ENCODE data around the gene RCC1.
"Not testable (repeated sequence)": the region's sequence is repeated elsewhere in the genome, so short reads cannot be mapped to it uniquely, and the experiment has no call there.

RCC1 gene

DNA sequence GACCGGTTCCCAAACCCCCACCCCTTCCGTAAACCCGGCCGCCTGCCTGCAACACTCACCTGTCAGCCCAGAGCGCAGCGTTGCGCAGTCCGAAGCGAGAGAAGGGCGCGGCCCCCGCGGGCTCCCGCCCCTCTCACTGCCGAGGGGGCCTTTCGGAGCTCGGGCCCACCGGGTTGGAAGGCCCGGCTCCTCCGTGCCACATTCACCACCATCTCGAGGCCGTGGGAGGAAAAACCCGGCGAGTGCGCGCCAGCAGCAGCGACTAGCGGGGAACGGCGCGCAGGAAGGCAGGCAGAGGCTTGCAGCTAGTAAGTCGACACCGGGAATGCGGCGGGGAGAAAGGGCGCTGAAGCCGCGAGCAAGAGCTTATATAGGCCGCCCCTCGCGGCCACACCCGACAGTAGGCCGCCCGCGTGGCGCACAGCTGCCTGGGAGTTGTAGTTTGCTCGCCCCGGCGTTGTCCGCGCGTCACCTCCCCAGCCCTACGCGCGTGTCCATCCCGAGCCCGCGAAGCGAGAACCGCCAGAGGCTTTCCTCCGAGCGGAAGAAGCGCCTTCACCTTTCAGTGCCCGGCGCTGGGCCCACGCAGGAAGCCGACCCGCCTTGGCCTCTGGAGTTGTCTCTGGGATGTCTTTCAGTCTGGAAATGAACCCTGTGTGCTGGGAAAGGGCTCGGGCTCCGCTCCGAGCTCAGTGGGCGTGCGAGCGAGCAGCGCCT, 75.8 kb downstream of the RCC1 start:
- POLR2A ChIA-PET = interaction anchor here (0.5 to 2.9 kb wide), 23 partner anchors 9 to 347 kb away, joined by 3 to 22 read pairs (median 5); partner anchors contain the start of genes RAB42, RCC1, RNU11 and TAF12
- H3K4me3 ChIP-seq (ENCODE audit: control insufficient read depth in 1 of 7, extremely low read depth in 1 of 7, insufficient read depth in 4 of 7, low read depth in 2 of 7, low read length in 6 of 7) = peak overlapping the region; percentile 65 to 99 (median 87)
- peak overlapping the region; percentile 80 to 94 for H3K27ac ChIP-seq (ENCODE audit: insufficient read depth in 1 of 2, low read depth in 1 of 2, low read length in 2 of 2, poor library complexity in 1 of 2, severe bottlenecking in 2 of 2)
- H3K36me3 ChIP-seq (ENCODE audit: control insufficient read depth in 4 of 4, insufficient read depth in 4 of 4, low read length in 3 of 4) = peaks cover 10 to 40% (median 27%) of the 10 kb centered on the region in 4 experiments
- CTCF ChIA-PET = interaction anchor here (0.9 to 4.3 kb wide), 9 partner anchors 9 to 172 kb away, joined by 3 to 27 read pairs (median 7); partner anchors contain the start of gene TRNAU1AP
- under 1% methylated on average over 70 of the region's 75 CpGs for WGBS (ENCODE audit: insufficient coverage)
- H3K4me1 ChIP-seq (ENCODE audit: control extremely low read depth in 1 of 4, control insufficient read depth in 4 of 4, insufficient read depth in 4 of 4, low read length in 3 of 4) = peaks cover 12 to 29% (median 28%) of the 10 kb centered on the region in 4 experiments
- DNase-seq = peak; percentile 93 to 96 (median 96)
- no peaks in the 10 kb centered on the region for H3K9me3 ChIP-seq (ENCODE audit: control extremely low read depth in 1 of 5, control insufficient read depth in 4 of 5, insufficient read depth in 2 of 5, low read depth in 1 of 5, low read length in 4 of 5)
- no peaks in the 10 kb centered on the region for H3K27me3 ChIP-seq (replicated peaks in 2 of 5; ENCODE audit: control insufficient read depth in 4 of 5, insufficient read depth in 5 of 5, low read length in 4 of 5)

DNA sequence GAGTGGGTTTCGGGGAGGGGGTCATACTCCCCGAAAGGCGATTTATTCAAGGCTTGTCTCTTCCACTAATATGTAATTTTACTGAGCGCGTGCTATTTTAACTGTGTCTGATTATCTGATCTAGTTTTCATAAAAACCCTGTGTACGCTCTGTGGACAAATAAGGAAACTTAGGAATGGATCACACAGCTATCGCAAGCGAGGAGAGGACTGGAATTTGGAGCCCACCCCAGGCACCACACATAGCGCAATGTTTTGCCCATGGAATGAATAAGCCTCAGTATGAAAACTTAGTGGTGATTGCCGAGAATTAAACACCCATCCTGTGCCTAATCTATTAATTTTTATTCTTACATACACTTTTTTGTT, 76.4 kb downstream of the RCC1 start:
- Histone ChIP-seq H3K27ac (ENCODE audit: insufficient read depth in 1 of 2, low read depth in 1 of 2, low read length in 2 of 2, poor library complexity in 1 of 2, severe bottlenecking in 2 of 2) (peak overlapping the region in 1 of 2 experiments; percentile 94), H3K27me3 (replicated peaks in 2 of 5; ENCODE audit: control insufficient read depth in 4 of 5, insufficient read depth in 5 of 5, low read length in 4 of 5) (no peaks in the 10 kb centered on the region), H3K4me3 (ENCODE audit: control insufficient read depth in 1 of 7, extremely low read depth in 1 of 7, insufficient read depth in 4 of 7, low read depth in 2 of 7, low read length in 6 of 7) (peak overlapping the region; percentile 65 to 99 (median 87)), H3K9me3 (ENCODE audit: control extremely low read depth in 1 of 5, control insufficient read depth in 4 of 5, insufficient read depth in 2 of 5, low read depth in 1 of 5, low read length in 4 of 5) (no peaks in the 10 kb centered on the region), H3K36me3 (ENCODE audit: control insufficient read depth in 4 of 4, insufficient read depth in 4 of 4, low read length in 3 of 4) (peaks cover 10 to 36% (median 25%) of the 10 kb centered on the region in 4 experiments), H3K4me1 (ENCODE audit: control extremely low read depth in 1 of 4, control insufficient read depth in 4 of 4, insufficient read depth in 4 of 4, low read length in 3 of 4) (peaks cover 12 to 29% (median 28%) of the 10 kb centered on the region in 4 experiments)
- peak in 1 of 3 donors; percentile 15 for DNase-seq
- ChIA-PET CTCF (interaction anchor here (0.9 to 4.3 kb wide), 3 partner anchors 14 to 28 kb away, joined by 5 to 27 read pairs (median 16); partner anchors contain the start of gene TRNAU1AP), POLR2A (interaction anchor here (0.7 to 2.9 kb wide), 19 partner anchors 8 to 332 kb away, joined by 3 to 22 read pairs (median 7); partner anchors contain the start of genes RAB42, RCC1, RNU11 and TAF12)
- 0% methylated on average over 7 of the region's 10 CpGs for WGBS (ENCODE audit: insufficient coverage)

DNA sequence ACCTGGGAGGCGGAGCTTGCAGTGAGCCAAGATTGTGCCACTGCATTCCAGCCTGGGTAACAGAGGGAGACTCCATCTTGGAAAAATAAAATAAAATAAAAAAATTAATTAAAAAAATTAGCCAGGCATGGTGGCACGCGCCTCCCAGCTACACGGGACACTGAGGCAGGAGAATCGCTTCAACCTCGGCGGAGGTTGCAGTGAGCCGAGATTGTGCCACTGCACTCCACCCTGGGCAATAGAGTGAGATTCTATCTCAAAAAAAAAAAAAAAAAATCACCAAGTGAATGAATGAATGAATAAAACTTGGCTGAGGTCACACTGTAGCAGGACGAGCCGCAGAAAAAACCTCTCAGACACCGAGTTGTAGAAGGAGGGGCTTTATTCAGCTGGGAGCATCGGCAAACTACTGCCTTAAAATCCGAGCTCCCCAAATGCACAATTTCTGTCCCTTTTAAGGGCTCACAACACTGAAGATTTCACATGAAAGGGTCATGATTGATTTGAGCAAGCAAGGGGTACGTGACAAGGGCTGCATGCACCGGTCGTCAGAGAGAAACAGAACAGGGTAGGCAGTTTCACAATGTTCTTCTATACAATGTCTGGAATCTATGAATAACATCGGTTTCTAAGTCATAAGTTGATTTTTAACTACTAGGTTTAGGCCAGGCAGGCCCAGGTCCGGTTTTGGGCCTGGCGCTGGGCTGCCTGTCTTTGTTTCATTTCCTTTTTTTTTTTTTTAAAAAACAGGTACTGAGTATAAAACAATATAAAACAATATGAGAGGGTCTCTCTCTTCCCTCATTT, 80.9 kb downstream of the RCC1 start:
- 100% methylated on average over 3 of the region's 19 CpGs for WGBS (ENCODE audit: insufficient coverage)
- POLR2A ChIA-PET; H3K27ac ChIP-seq (ENCODE audit: insufficient read depth in 1 of 2, low read depth in 1 of 2, low read length in 2 of 2, poor library complexity in 1 of 2, severe bottlenecking in 2 of 2); H3K36me3 ChIP-seq (ENCODE audit: control insufficient read depth in 4 of 4, insufficient read depth in 4 of 4, low read length in 3 of 4); H3K4me3 ChIP-seq (ENCODE audit: control insufficient read depth in 1 of 7, extremely low read depth in 1 of 7, insufficient read depth in 4 of 7, low read depth in 2 of 7, low read length in 6 of 7); H3K9me3 ChIP-seq (ENCODE audit: control extremely low read depth in 1 of 5, control insufficient read depth in 4 of 5, insufficient read depth in 2 of 5, low read depth in 1 of 5, low read length in 4 of 5); H3K27me3 ChIP-seq (replicated peaks in 2 of 5; ENCODE audit: control insufficient read depth in 4 of 5, insufficient read depth in 5 of 5, low read length in 4 of 5); CTCF ChIA-PET; DNase-seq: not testable (repeated sequence)
- H3K4me1 ChIP-seq (ENCODE audit: control extremely low read depth in 1 of 4, control insufficient read depth in 4 of 4, insufficient read depth in 4 of 4, low read length in 3 of 4) = peaks cover 0 to 27% (median 20%) of the 10 kb centered on the region in 4 experiments

Measured in common myeloid progenitor, CD34-positive (primary cell).